ENCODE results near the gene CALML6.
A peak's percentile ranks its signal among the peaks of the same experiment; 100 is the strongest.
"Not testable (repeated sequence)": the region's sequence is repeated elsewhere in the genome, so short reads cannot be mapped to it uniquely, and the experiment has no call there.

CALML6 gene, protein sequence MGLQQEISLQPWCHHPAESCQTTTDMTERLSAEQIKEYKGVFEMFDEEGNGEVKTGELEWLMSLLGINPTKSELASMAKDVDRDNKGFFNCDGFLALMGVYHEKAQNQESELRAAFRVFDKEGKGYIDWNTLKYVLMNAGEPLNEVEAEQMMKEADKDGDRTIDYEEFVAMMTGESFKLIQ

DNA sequence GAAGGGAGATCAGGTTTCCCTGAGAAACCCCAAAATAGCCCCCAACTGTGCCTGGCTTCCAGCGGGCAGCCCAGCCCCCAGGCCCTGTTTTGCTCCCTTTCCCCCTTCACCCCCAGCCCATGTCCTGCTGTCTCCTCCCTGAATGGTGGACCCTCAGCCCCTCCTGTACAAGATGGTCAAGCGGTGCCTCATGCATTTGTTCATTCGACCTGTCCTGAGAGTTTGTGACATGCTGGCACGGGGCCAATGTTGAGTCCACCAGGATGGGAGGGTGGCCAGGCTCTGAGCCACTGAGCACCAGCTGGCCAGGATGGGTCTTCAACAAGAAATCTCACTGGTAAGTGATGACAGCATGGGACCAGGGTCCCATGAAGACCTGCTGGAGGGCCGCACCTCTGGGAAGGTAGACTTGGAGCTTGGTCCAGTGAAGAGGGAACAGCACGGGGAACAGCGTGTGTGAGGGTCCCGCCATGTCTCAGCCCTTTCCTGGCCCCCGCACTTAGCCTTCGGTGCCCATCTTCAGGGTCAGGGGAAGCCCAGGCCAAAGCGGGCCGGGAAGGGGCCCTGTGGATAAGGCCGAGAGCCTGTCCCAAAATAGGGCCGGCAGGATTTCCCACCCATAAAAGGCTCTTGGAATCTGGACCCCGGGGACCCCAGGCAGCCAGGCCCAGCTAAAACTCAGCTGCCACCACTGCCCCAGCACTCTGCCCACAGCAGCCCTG lies at the start of gene CALML6:
Gene CALML6 (plus strand): TSS at position 290 of the 722 bp plus-strand sequence. CDS start 21 bp downstream, at position 311.
- no peak for DNase-seq

DNA sequence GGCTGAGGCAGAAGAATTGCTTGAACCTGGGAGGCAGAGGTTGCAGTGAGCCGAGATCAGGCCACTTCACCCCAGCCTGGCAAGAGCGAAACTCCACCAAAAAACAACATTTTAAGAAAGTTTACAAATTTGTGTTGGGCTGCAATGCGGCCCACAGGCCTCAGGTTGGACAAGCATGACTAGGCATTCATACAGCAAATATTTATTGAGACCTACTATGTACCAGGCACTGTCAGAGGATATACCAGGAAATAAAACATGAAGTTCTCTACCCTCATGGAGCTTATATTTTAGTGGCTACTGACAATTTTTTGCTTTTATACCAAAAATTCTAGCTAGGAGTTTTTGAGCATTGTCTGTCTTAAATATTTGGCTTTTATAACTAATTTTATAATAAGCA lies 47.9 kb upstream of the CALML6 start:
- DNase-seq = no peak

DNA sequence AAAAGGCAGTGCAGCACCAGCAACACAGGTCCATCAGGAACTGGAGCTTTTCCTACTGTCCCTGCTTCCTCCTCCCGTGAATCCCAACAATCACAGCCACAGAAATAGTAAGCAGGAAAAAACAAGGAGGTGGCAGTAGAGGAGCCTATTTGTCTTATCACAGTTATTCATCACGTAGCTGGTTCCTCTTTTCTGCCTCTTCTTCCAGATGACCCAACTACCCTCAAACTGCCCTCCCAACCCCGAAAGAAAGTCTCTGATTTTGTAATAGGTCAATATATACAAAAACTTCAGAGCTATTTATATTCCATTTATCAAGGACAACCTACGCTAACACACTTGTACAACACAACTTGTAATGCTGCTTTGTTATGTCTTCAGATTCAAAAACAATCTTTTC lies 45.6 kb upstream of the CALML6 start:
- no peak for DNase-seq

- DNase-seq = no peak
Observed at GRCh38 chr1:1872329-1872994, 42.6 kb upstream of the CALML6 start.

- DNase-seq = no peak
Observed at GRCh38 chr1:1873186-1873585, 41.9 kb upstream of the CALML6 start.

DNA sequence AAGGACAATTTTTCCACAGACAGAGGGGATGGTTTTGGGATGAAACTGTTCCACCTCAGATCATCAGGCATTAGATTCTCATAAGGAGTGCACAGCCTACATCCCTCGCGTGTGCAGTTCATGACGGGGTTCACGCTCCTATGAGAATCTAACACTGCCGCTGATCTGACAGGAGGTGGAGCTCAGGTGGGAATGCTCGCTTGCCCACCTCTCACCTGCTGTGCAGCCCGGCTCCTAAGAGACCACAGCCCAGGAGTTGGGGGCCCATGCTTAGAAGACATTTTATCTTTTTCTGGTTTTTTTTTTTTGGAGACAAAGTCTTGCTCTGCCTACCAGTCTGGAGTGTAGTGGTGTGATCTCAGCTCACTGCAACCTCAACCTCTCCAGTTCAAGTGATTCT lies 40.2 kb upstream of the CALML6 start:
- DNase-seq = no peak

GRCh38 chr1:1875932-1876331 lies 39.1 kb upstream of the CALML6 start:
- DNase-seq = no peak

DNA sequence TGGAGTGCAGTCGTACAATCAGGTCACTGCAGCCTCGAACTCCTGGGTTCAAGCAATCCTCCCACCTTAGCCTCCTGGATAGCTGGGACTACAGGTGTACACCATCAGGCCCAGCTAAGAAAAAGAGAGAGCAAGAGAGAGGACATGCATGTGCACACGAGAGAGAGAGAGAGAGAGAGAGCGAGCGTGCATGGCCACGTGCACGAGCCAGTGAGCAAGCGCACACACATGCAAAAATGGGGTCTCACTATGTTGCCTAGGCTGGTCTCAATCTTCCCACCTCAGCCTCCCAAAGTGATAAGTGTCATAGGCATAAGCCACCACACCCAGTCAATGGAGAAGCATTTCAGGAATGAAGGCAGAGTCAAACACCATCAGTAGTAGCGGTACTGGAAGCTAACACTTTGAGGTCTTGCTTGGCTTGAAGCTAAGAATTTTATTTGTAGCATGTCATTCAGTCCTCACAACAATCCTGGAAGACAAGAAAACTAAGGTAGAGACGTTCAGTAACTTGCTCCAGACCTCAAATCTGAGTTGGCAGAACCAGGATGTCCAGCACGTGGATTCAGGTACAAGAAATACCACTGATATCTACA lies 38.6 kb upstream of the CALML6 start:
- DNase-seq = peak; percentile 63

GRCh38 chr1:1877865-1878436 lies 37.1 kb upstream of the CALML6 start:
- DNase-seq = no peak

DNA sequence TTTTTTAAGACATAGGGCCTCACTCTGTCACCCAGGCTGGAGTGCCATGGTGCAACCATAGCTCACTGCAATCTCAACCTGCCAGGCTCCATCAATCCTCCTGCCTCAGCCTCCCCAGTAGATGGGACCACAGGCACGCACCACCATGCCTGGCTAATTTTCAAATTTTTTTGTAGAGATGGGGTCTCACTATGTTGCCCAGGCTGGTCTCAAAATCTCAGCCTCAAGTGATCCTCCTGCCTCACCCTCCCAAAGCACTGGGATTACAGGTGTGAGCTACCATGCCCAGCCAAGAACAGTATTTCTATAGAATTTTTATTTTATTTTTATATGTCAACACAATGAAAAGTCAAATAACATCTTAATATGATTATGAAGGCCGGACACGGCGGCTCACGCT lies 35.1 kb upstream of the CALML6 start:
- DNase-seq = no peak

GRCh38 chr1:1880617-1881312 lies 34.3 kb upstream of the CALML6 start:
- DNase-seq = no peak

DNA sequence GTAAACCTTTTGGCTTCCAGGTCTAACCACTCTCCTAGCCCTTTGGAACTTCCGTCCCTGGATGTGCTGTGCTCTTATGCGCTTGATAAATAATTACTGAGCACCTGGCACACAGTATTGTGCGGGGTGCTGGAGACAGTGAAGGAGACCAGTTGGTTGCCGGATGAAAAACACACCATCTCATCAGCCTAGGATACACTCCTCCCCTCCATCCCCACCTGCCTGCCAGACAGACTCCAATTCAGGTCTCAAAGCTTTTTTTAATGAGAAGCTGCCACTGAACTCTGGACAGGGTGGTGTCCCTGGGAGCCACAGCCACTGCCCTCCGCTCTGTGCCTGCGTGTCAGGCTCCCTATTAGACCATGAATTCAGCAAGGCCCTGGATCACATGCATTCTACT lies 33.3 kb upstream of the CALML6 start:
- DNase-seq = no peak

- no peak for DNase-seq
Observed at GRCh38 chr1:1883092-1883873, 31.8 kb upstream of the CALML6 start.

- not testable (repeated sequence) for DNase-seq
Observed at GRCh38 chr1:1883890-1884289, 31.2 kb upstream of the CALML6 start.

GRCh38 chr1:1889090-1889750 lies 25.8 kb upstream of the CALML6 start:
- no peak for DNase-seq

- peak; percentile 60 for DNase-seq
Observed at GRCh38 chr1:1889847-1890505, 25.1 kb upstream of the CALML6 start.

DNA sequence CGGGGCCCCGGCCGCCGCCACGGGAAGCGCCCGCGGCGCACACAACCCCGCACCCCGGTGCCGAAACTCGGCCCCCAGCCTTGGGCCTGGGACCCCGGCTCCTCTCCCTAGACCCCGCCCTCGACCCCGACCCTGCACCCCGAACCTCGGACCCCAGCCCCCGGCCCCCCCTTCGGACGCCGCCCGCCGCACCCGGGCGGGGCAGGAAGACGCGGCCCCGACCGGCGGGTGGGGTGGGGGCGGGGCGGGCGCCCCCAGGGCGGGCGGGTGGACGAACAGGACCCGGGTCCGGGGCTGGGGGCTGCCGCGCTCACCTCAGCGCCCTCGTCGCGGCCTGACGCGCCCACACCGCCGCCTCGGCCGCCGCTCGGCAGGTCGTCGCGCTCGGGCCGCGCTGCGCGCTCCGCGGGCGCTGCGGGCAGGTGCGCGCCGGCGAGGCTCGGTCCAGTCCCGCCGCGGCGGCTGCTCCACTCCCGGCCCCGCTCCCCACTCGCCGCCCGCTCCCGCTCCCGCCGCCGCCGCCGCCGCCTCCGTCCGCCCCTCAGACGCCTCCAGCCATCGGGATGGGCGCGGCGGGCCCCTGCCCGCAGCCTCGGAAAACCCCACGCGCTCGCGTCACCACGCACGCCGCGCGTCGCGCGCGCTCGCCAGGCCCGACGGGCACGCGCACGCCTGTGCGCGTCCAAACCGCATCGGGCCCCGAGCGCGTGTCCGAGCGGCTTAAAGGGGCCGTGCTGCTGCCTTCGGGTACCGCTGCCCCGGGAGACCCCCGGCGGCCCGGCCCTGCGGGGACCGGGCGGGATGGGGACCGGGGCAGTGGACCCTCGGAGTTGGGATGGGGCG lies 24.3 kb upstream of the CALML6 start, which contains the start of gene GNB1:
Gene GNB1 (minus strand): TSS at position 582 of the 843 bp plus-strand sequence. CDS start 65,634 bp downstream, outside the sequence.
- DNase-seq = peak; percentile 89

GRCh38 chr1:1891349-1892078 lies 23.5 kb upstream of the CALML6 start:
- DNase-seq = peak; percentile 76
